Esophagus muscularis mucosa (tissue), 3 donors: ENCODE data around the gene DROSHA.

ENCODE experiments used
- CTCF ChIP-seq, 3 experiments: fragments of 200-600 bp in 2 of 3; fragments of 450-650 bp in 1 of 3; sonication (generic) in 2 of 3; IDR thresholded peaks; one replicate each; pipeline ENCODE4 v1.5.1; 2017 to 2019; ENCODE audit warnings: antibody characterized with exemption in 3 of 3, mild to moderate bottlenecking in 2 of 3, moderate library complexity in 1 of 3
- POLR2A ChIP-seq: fragments of 450-650 bp; IDR thresholded peaks from one replicate; pipeline ENCODE4 v1.6.1; 2017; ENCODE audit warnings: antibody characterized with exemption, moderate library complexity, mild to moderate bottlenecking, low read depth

DNA sequence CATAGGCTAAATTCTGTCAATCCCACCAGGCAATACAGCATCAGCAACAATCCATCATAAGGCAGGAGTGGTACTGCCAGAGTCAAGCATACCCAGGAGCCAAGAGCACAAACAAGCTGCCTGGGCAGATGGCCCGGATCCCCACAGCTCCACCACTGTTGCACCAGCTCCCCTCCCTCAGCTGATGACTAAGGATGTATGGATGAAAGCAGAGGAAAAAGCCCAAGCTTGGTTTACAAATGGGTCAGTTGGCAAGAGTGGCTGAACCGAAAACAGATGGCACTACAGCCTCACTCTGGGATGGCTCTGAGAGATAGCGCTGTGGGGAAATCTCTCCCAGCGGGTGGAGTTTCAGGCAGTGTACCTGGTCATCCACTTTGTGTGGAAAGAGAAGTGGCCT lies 29.4 kb downstream of the DROSHA start:
- TF ChIP-seq CTCF (IDR thresholded peaks at IDR 0.05) (no peak), POLR2A (no peak)
